GM12878 (cell line): ENCODE data around the gene ZKSCAN1. TPM values are rescaled to one million over a fixed set of nuclear protein-coding genes. Genes with fewer than 3 reads are reported as not detected.

Experiments used
- ATAC-seq: fragments of 200-7000 bp; cut with Tn5 transposase; 3 replicates; pipeline ENCODE4 v1.9.1; 2020; ENCODE audit warnings: mild to moderate bottlenecking, moderate library complexity
- BruUV-seq: library from RNA; stranded (reverse); fragments of 400-500 nt; replicated peaks from 2 replicates; lab custom pipeline; 2021; lab: Mats Ljungman, UMichigan
- CTCF ChIA-PET: fragments of 300-600 bp; sonication (Branson Sonifier 250); formaldehyde crosslinking; extraction: SDS; loops from one replicate; lab custom pipeline; 2021; ENCODE audit warnings: inconsistent platforms; lab: Yijun Ruan, JAX
- POLR2A ChIA-PET: fragments of 350-600 bp; formaldehyde crosslinking; extraction: SDS; loops from one replicate; lab custom pipeline; 2021; ENCODE audit warnings: inconsistent platforms; lab: Charles Lee
- RAD21 ChIA-PET: fragments of 300-600 bp; sonication (Branson Sonifier 250); formaldehyde crosslinking; loops from one replicate; lab custom pipeline; 2023; ENCODE audit warnings: antibody characterized with exemption; ENCODE audit not compliant: unreplicated experiment; lab: Charles Lee
- SMC1A ChIA-PET: fragments of 300-600 bp; sonication (Branson Sonifier 250); formaldehyde crosslinking; loops from one replicate; lab custom pipeline; 2023; ENCODE audit not compliant: unreplicated experiment, uncharacterized antibody; lab: Charles Lee
- DNase-seq: peaks from one replicate; pipeline ENCODE4 v3.0.0-alpha.2; 2011; ENCODE audit warnings: low read depth, low spot score
- FAIRE-seq: peaks from 3 replicates; lab custom pipeline; 2011; peaks lifted over from hg19 to GRCh38; lab: Jason Lieb, UNC
- H2AFZ ChIP-seq: 2 replicates; pipeline ENCODE4 v1.6.0; 2011; ENCODE audit warnings: low read depth, low read length, control low read depth; ENCODE audit not compliant: control insufficient read depth
- H3K27ac ChIP-seq: 2 replicates; pipeline ENCODE4 v1.5.1; 2011; ENCODE audit warnings: control low read depth; ENCODE audit not compliant: control insufficient read depth, insufficient read depth
- H3K27me3 ChIP-seq, 2 experiments: replicated peaks in 1 of 2; 2 replicates each; pipeline versions ENCODE4 v1.6.0 to v1.6.1; 2011; ENCODE audit warnings: low read length in 1 of 2; ENCODE audit not compliant: control insufficient read depth in 2 of 2, insufficient read depth in 2 of 2
- H3K36me3 ChIP-seq, 2 experiments: 2 replicates each; pipeline ENCODE4 v1.5.1; 2011; ENCODE audit warnings: low read length in 1 of 2; ENCODE audit not compliant: control insufficient read depth in 2 of 2, insufficient read depth in 2 of 2
- H3K4me1 ChIP-seq: 2 replicates; pipeline ENCODE4 v1.6.1; 2011; ENCODE audit warnings: mild to moderate bottlenecking, low read length, moderate library complexity, mixed read lengths; ENCODE audit not compliant: control insufficient read depth, insufficient read depth
- H3K4me2 ChIP-seq: 2 replicates; pipeline ENCODE4 v1.6.0; 2011; ENCODE audit warnings: control low read depth; ENCODE audit not compliant: control insufficient read depth, insufficient read depth
- H3K4me3 ChIP-seq: fragments of 200-600 bp; sonication (generic); 2 replicates; pipeline ENCODE4 v1.5.1; 2016
- H3K79me2 ChIP-seq: 2 replicates; pipeline ENCODE4 v1.6.0; 2011; ENCODE audit warnings: low read length; ENCODE audit not compliant: control insufficient read depth, insufficient read depth
- H3K9ac ChIP-seq: 2 replicates; pipeline ENCODE4 v1.8.0; 2011; ENCODE audit warnings: low read length, control low read depth, mixed read lengths; ENCODE audit not compliant: control insufficient read depth, insufficient read depth
- H3K9me3 ChIP-seq: replicated peaks from 3 replicates; pipeline ENCODE4 v1.5.1; 2011; ENCODE audit warnings: mild to moderate bottlenecking, low read length; ENCODE audit not compliant: control insufficient read depth, insufficient read depth
- H4K20me1 ChIP-seq: 2 replicates; pipeline ENCODE4 v1.6.0; 2011; ENCODE audit not compliant: control insufficient read depth, insufficient read depth
- EED ChIP-seq: sonication (generic); IDR thresholded peaks from 2 replicates; pipeline ENCODE4 v1.6.1; 2016; ENCODE audit warnings: antibody characterized with exemption, low read depth
- ELK1 ChIP-seq: IDR thresholded peaks from 2 replicates; pipeline ENCODE4 v1.6.1; 2012; ENCODE audit warnings: low read depth, low read length, improper control_type of control experiment
- EP300 ChIP-seq, 2 experiments: fragments of 150-350 bp in 1 of 2; IDR thresholded peaks; 2 replicates each; pipeline ENCODE4 v1.6.1; 2011 to 2012; ENCODE audit warnings: low read depth in 2 of 2, low read length in 2 of 2, borderline replicate concordance in 1 of 2, improper control_type of control experiment in 1 of 2, inconsistent platforms in 1 of 2; ENCODE audit not compliant: control insufficient read depth in 1 of 2
- ETV6 ChIP-seq, 2 experiments: fragments of 450-650 bp in 1 of 2; IDR thresholded peaks in 1 of 2; conservative IDR thresholded peaks in 1 of 2; 2 replicates each; pipeline ENCODE4 v1.6.1; 2014; ENCODE audit warnings: antibody characterized with exemption in 1 of 2, borderline replicate concordance in 1 of 2, low read depth in 1 of 2, mild to moderate bottlenecking in 1 of 2, moderate library complexity in 1 of 2
- HDGF ChIP-seq: fragments of 450-650 bp; IDR thresholded peaks from 2 replicates; pipeline ENCODE4 v1.6.1; 2016; ENCODE audit warnings: antibody characterized with exemption
- MTA2 ChIP-seq: fragments of 450-650 bp; IDR thresholded peaks from 2 replicates; pipeline ENCODE4 v1.6.1; 2016; ENCODE audit warnings: low read depth, mild to moderate bottlenecking, moderate library complexity
- TCF3 ChIP-seq: IDR thresholded peaks from 2 replicates; pipeline ENCODE4 v1.6.1; 2012; ENCODE audit warnings: low read depth, mild to moderate bottlenecking, low read length, borderline replicate concordance; ENCODE audit not compliant: insufficient read depth
- WRNIP1 ChIP-seq: IDR thresholded peaks from 2 replicates; pipeline ENCODE4 v1.6.1; 2011; ENCODE audit warnings: low read depth, low read length, improper control_type of control experiment, borderline replicate concordance
- ZBTB4 ChIP-seq: fragments of 450-650 bp; formaldehyde crosslinking; IDR thresholded peaks from 2 replicates; pipeline ENCODE4 v1.4.0; 2022; ENCODE audit warnings: mild to moderate bottlenecking, moderate library complexity
- WGBS: methylation state at CpG from one replicate; pipeline ENCODE4 v1.1.6; 2016; ENCODE audit warnings: low lambda C conversion rate; ENCODE audit not compliant: insufficient replicate concordance, insufficient coverage; ENCODE audit errors: missing lambda C conversion rate; 5-methylcytosine and 5-hydroxymethylcytosine counted together
- in situ Hi-C: fragments of 300-500 bp; cut with MboI; formaldehyde crosslinking; loops from 9 replicates; pipeline ENCODE4 v1.14.3; 2018; ENCODE audit warnings: mixed read lengths
- intact Hi-C: fragments of 100-400 bp; cut with micrococcal nuclease; formaldehyde crosslinking; loops from one replicate; pipeline ENCODE4 v1.14.2; 2022; ENCODE audit not compliant: unreplicated experiment
- polyA plus RNA-seq, 11 experiments: library from polyadenylated mRNA; depleted of rRNA in 4 of 11; unstranded in 6 of 11; stranded (reverse) in 5 of 11; fragments of >200 nt; fragmentation: Nextera tagmentation in 4 of 11; fragmentation: Illumina TruSeq in 1 of 11; extraction: Ambion mirVana in 4 of 11; extraction: Trizol in 1 of 11; gene quantifications; 1 replicate in 1 of 11; 2 replicates in 10 of 11; pipeline versions ENCODE4 v1.2.1 to v1.2.3, GENCODE V29; 2011 to 2016; ENCODE audit warnings: inconsistent platforms in 2 of 11, missing spikeins in 2 of 11, low read depth in 1 of 11
- total RNA-seq, 4 experiments: library from RNA; depleted of rRNA in 3 of 4; stranded (reverse); fragments of >200 nt in 3 of 4; fragmentation: Illumina TruSeq in 1 of 4; extraction: Trizol in 1 of 4; gene quantifications; 2 replicates each; pipeline versions ENCODE4 v1.2.1 to v1.2.3, GENCODE V29; 2013 to 2021

The ZKSCAN1 gene
- total and polyA plus RNA-seq, 10 of the 15 experiments (the other 5 are each of a cell fraction or from before 2014, with no cell fraction given), result 3.2 to 34.4 (median 18.1) TPM

- no peaks in the 10 kb centered on the region for H4K20me1 ChIP-seq
- intact Hi-C loops (no loop called here), in situ Hi-C loops (no loop called here)
- H3K4me2 ChIP-seq, result no peak overlapping the region
- H3K4me1 ChIP-seq, result no peaks in the 10 kb centered on the region
- FAIRE-seq (no peak), DNase-seq (no peak), ATAC-seq (no peak)
- H3K27ac ChIP-seq, result no peak overlapping the region
- 0% methylated on average over 1 of the region's 2 CpGs for WGBS
- no peaks in the 10 kb centered on the region for H3K27me3 ChIP-seq
- H3K9me3 ChIP-seq, result no peaks in the 10 kb centered on the region
- H2AFZ ChIP-seq, result no peak overlapping the region
- BruUV-seq, result no TSS peak
- no peak for TF ChIP-seq MTA2
- no peak for TF ChIP-seq ELK1
- TF ChIP-seq TCF3, result no peak
- TF ChIP-seq HDGF, result no peak
- TF ChIP-seq EED, result no peak
- TF ChIP-seq WRNIP1, result no peak
- TF ChIP-seq ETV6 (conservative IDR thresholded peaks at IDR 0.05 in 1 of 2, IDR thresholded peaks at IDR 0.05 in 1 of 2; ENCODE audit: borderline replicate concordance in 1 of 2, low read depth in 1 of 2), result no peak
- no peak for TF ChIP-seq ZBTB4 (CRISPR knock-in tag)
- TF ChIP-seq EP300 (IDR thresholded peaks at IDR 0.05; ENCODE audit: borderline replicate concordance in 1 of 2, control insufficient read depth in 1 of 2, low read depth in 2 of 2, low read length in 2 of 2), result no peak
- H3K36me3 ChIP-seq, result no peaks in the 10 kb centered on the region
- no peak overlapping the region for H3K4me3 ChIP-seq
- peaks cover 6% of the 10 kb centered on the region for H3K79me2 ChIP-seq
- ChIA-PET POLR2A (no interaction called here), RAD21 (no interaction called here), CTCF (no interaction called here), SMC1A (no interaction called here)
- no peak overlapping the region for H3K9ac ChIP-seq
Measured at GRCh38 chr7:100010901-100011300, 4.5 kb upstream of the ZKSCAN1 start.
